Heart left ventricle (tissue), 16 donors: ENCODE measurements around the gene ALAS1. TPM values are rescaled to one million over a fixed set of nuclear protein-coding genes. Genes with fewer than 3 reads are reported as not detected.
A peak's percentile ranks its signal among the peaks of the same experiment; 100 is the strongest.

Experiments
- ATAC-seq, 4 donors: fragments of 200-7000 bp; cut with Tn5 transposase; one replicate each; pipeline ENCODE4 v1.9.1; 2020 to 2022; ENCODE audit warnings: moderate library complexity in 4 of 4, mild to moderate bottlenecking in 3 of 4, moderate number of reproducible peaks in 1 of 4
- DNase-seq, 5 donors: peaks; one replicate each; pipeline ENCODE4 v3.0.0-alpha.2; 2020
- H3K27ac ChIP-seq, 12 donors: fragments of 200-600 bp; sonication (generic) in 4 of 12; one replicate each; pipeline versions ENCODE4 v1.5.0 to v1.8.0; 2016 to 2022; ENCODE audit warnings: mild to moderate bottlenecking in 2 of 12
- H3K27me3 ChIP-seq, 9 donors: fragments of 200-600 bp; sonication (generic) in 2 of 9; one replicate each; pipeline versions ENCODE4 v1.5.1 to v1.8.0; 2016 to 2022; ENCODE audit warnings: mild to moderate bottlenecking in 3 of 9
- H3K36me3 ChIP-seq, 9 donors: fragments of 200-600 bp; sonication (generic) in 2 of 9; one replicate each; pipeline versions ENCODE4 v1.5.0 to v1.8.0; 2018 to 2022; ENCODE audit warnings: mild to moderate bottlenecking in 2 of 9
- H3K4me1 ChIP-seq, 12 donors: fragments of 200-600 bp; sonication (generic) in 4 of 12; one replicate each; pipeline versions ENCODE4 v1.5.0 to v1.8.0; 2016 to 2022; ENCODE audit warnings: mild to moderate bottlenecking in 3 of 12
- H3K4me3 ChIP-seq, 12 donors: fragments of 200-600 bp; sonication (generic) in 4 of 12; one replicate each; pipeline versions ENCODE4 v1.5.0 to v1.8.0; 2017 to 2022; ENCODE audit warnings: mild to moderate bottlenecking in 9 of 12, moderate library complexity in 4 of 12
- H3K9me3 ChIP-seq, 12 donors: fragments of 200-600 bp; sonication (generic) in 4 of 12; one replicate each; pipeline versions ENCODE4 v1.5.0 to v1.8.0; 2016 to 2022; ENCODE audit warnings: mild to moderate bottlenecking in 1 of 12
- POLR2A ChIP-seq, 2 donors: fragments of 450-650 bp; IDR thresholded peaks; one replicate each; pipeline ENCODE4 v1.6.1; 2017; ENCODE audit warnings: antibody characterized with exemption in 2 of 2, mild to moderate bottlenecking in 2 of 2, moderate library complexity in 2 of 2
- WGBS, 4 donors: extraction: QIAGEN DNeasy Blood & Tissue Kit in 2 of 4; methylation state at CpG; one replicate each; pipeline versions ENCODE4 v1.1.5 to v1.1.7; 2013 to 2018; 5-methylcytosine and 5-hydroxymethylcytosine counted together
- intact Hi-C, 10 donors: fragments of 100-400 bp; cut with DNase I; formaldehyde crosslinking; loops; one replicate each; pipeline versions ENCODE4 v1.11.1 to v1.14.2; 2022
- polyA plus RNA-seq, 2 donors: library from polyadenylated mRNA; stranded (reverse); fragments of 200-250 nt; gene quantifications; one replicate each; pipeline ENCODE4 v1.2.3, GENCODE V29; 2013
- total RNA-seq, 9 donors: library from RNA; depleted of rRNA in 2 of 9; stranded (reverse); fragments of >200 nt in 2 of 9; fragmentation: NEBNext Ultra II Directional in 3 of 9; extraction: Animal tissue kit (Norgen Biotek cat#: 25700) in 3 of 9; gene quantifications; one replicate each; pipeline versions ENCODE4 v1.1.0 to v1.2.4, GENCODE V29; 2016 to 2023
- TF ChIP-seq, protein P1 (sequence below), 12 donors: fragments of 200-600 bp; sonication (generic) in 4 of 12; IDR thresholded peaks; one replicate each; pipeline versions ENCODE4 v1.5.0 to v1.8.0; 2018 to 2022; ENCODE audit warnings: antibody characterized with exemption in 12 of 12, mild to moderate bottlenecking in 5 of 12
- donor health status: ischemic (EF 13 %, LVEDD 7.1; RV severe dilation, severe dysfunction).
- donor health status: healthy with polysubstance abuse.
- donor health status: DM: no; HTN: yes; CAD: no.
- donor health status: DM: no; HTN: no; CAD: no.
- donor health status: ischemic (EF 25% LVEDD 6.9; RV normal size, moderate dysfunction).
- donor health status: ischemic (EF 25% LVEDD 5.7; RV mildly dilated, moderate dysfunction).
- donor health status: healthy.
- donor health status: DM: yes; HTN: yes; CAD: no.
- donor health status: ischemic (EF 35%, LVEDD 5.7; RV mildly dilated, moderate dysfunction).
- donor health status: nonischemic (EF 11% LVEDD 7.7; RV severe dilation, severe dysfunction).
- donor health status: DM: yes; HTN: yes; CAD: no.
- donor health status: PGD.
- donor health status: ischemic (EF 29% LVEDD 5.4; RV normal size, mild dysfunction).
- donor health status: nonischemic (EF 23%, LVEDD 6.1; RV moderate dilation, normal function).

Gene ALAS1
- total and polyA plus RNA-seq, 11 donors: 77.9 to 213 (median 132) TPM

GRCh38 chr3:52253314-52254304 is 55.6 kb downstream of the ALAS1 start:
- WGBS, 4 donors: 70 to 77% (median 76%) methylated on average over 12 of the region's 12 CpGs

GRCh38 chr3:52254608-52255007 is 56.6 kb downstream of the ALAS1 start:
- Histone ChIP-seq H3K27me3 (no peaks in the 10 kb centered on the region), H3K4me1 (peaks cover 0 to 53% (median 0%) of the 10 kb centered on the region in 12 donors), H3K4me3 (no peak overlapping the region), H3K27ac (peak overlapping the region in 1 of 12 donors; percentile 91), H3K9me3 (no peaks in the 10 kb centered on the region), H3K36me3 (peaks cover 3 to 100% (median 93%) of the 10 kb centered on the region in 9 donors)
- TF ChIP-seq POLR2A (IDR thresholded peaks at IDR 0.05): no peak
- TF ChIP-seq, protein P1, sequence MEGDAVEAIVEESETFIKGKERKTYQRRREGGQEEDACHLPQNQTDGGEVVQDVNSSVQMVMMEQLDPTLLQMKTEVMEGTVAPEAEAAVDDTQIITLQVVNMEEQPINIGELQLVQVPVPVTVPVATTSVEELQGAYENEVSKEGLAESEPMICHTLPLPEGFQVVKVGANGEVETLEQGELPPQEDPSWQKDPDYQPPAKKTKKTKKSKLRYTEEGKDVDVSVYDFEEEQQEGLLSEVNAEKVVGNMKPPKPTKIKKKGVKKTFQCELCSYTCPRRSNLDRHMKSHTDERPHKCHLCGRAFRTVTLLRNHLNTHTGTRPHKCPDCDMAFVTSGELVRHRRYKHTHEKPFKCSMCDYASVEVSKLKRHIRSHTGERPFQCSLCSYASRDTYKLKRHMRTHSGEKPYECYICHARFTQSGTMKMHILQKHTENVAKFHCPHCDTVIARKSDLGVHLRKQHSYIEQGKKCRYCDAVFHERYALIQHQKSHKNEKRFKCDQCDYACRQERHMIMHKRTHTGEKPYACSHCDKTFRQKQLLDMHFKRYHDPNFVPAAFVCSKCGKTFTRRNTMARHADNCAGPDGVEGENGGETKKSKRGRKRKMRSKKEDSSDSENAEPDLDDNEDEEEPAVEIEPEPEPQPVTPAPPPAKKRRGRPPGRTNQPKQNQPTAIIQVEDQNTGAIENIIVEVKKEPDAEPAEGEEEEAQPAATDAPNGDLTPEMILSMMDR (IDR thresholded peaks at IDR 0.05): no peak
- WGBS, 4 donors: 87 to 90% (median 87%) methylated on average over 9 of the region's 9 CpGs
- no peak for ATAC-seq
- no peak for DNase-seq
- intact Hi-C loops: no loop called here

More at GRCh38 chr3:52253314-52254304, 55.6 kb downstream of the ALAS1 start:
- DNase-seq (peak in 1 of 5 donors; percentile 70), ATAC-seq (peak; percentile 8 to 75 (median 54))
- H3K9me3 ChIP-seq: no peaks in the 10 kb centered on the region
- intact Hi-C loops: no loop called here
- TF ChIP-seq POLR2A (IDR thresholded peaks at IDR 0.05): no peak
- TF ChIP-seq, protein P1 (IDR thresholded peaks at IDR 0.05): no peak
- H3K27ac ChIP-seq: peak overlapping the region in 5 of 12 donors; percentile 12 to 91 (median 44)
- no peaks in the 10 kb centered on the region for H3K27me3 ChIP-seq
- peaks cover 0 to 100% (median 91%) of the 10 kb centered on the region in 9 donors for H3K36me3 ChIP-seq
- peaks cover 0 to 63% (median 0%) of the 10 kb centered on the region in 12 donors for H3K4me1 ChIP-seq
- H3K4me3 ChIP-seq: peak overlapping the region in 1 of 12 donors; percentile 23

- H3K4me1 ChIP-seq: peaks cover 0 to 51% (median 0%) of the 10 kb centered on the region in 12 donors
- no peak overlapping the region for H3K4me3 ChIP-seq
- H3K9me3 ChIP-seq: no peaks in the 10 kb centered on the region
- no peaks in the 10 kb centered on the region for H3K27me3 ChIP-seq
- DNase-seq (no peak), ATAC-seq (no peak)
- H3K27ac ChIP-seq: no peak overlapping the region
- 86 to 93% (median 89%) methylated on average over 3 of the region's 3 CpGs for WGBS, 4 donors
- no peak for TF ChIP-seq POLR2A (IDR thresholded peaks at IDR 0.05)
- TF ChIP-seq, protein P1 (IDR thresholded peaks at IDR 0.05): no peak
- peaks cover 5 to 100% (median 97%) of the 10 kb centered on the region in 9 donors for H3K36me3 ChIP-seq
- intact Hi-C loops: no loop called here
These were observed 58.2 kb downstream of the ALAS1 start for GRCh38 chr3:52256159-52256558.

DNA sequence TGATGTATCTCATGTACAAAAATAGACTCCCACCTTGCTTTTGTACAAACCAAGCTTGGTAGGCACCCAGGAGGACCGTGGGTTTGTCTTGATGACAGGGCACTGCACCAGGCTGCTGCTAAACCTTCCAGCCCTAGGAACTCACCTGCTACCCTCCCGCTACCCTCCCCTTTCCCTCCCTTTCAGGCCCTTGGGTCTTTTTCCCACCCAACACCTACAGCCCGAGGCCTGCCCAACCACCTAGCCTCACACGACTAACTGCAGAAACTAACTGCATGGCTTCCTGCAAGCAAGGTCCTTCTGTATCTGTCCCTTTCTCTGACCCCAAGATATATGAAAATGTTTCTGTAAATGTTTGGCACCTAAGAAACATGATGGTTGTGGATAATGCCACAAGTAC is 58.7 kb downstream of the ALAS1 start:
- H3K36me3 ChIP-seq: peaks cover 8 to 100% (median 97%) of the 10 kb centered on the region in 9 donors
- 85 to 89% (median 87%) methylated on average over 4 of the region's 4 CpGs for WGBS, 4 donors
- DNase-seq (no peak), ATAC-seq (no peak)
- H3K27ac ChIP-seq: no peak overlapping the region
- H3K4me3 ChIP-seq: no peak overlapping the region
- TF ChIP-seq POLR2A (IDR thresholded peaks at IDR 0.05): no peak
- TF ChIP-seq, protein P1 (IDR thresholded peaks at IDR 0.05): no peak
- H3K9me3 ChIP-seq: no peaks in the 10 kb centered on the region
- intact Hi-C loops: no loop called here
- H3K27me3 ChIP-seq: no peaks in the 10 kb centered on the region
- H3K4me1 ChIP-seq: peaks cover 0 to 52% (median 0%) of the 10 kb centered on the region in 12 donors
